Osteoblast (primary cell): ENCODE measurements around the gene ARL6IP1. TPM values are rescaled to one million over a fixed set of nuclear protein-coding genes. Genes with fewer than 3 reads are reported as not detected.
A peak's percentile ranks its signal among the peaks of the same experiment; 100 is the strongest.
"Not testable (repeated sequence)": the region's sequence is repeated elsewhere in the genome, so short reads cannot be mapped to it uniquely, and the experiment has no call there.

Experiments used
- DNase-seq: peaks from one replicate; pipeline ENCODE4 v3.0.0; 2011; ENCODE audit warnings: low spot score, mixed read lengths; ENCODE audit not compliant: insufficient read length; ENCODE audit errors: missing footprints
- H2AFZ ChIP-seq: 2 replicates; pipeline ENCODE4 v1.6.0; 2011; ENCODE audit warnings: mild to moderate bottlenecking, low read length
- H3K27ac ChIP-seq: 2 replicates; pipeline ENCODE4 v1.5.1; 2011; ENCODE audit warnings: mild to moderate bottlenecking, low read depth, low read length, moderate library complexity
- H3K27me3 ChIP-seq: 2 replicates; pipeline ENCODE4 v1.6.0; 2012; ENCODE audit warnings: mild to moderate bottlenecking, control low read depth, inconsistent platforms, low read length, moderate library complexity; ENCODE audit not compliant: insufficient read depth
- H3K36me3 ChIP-seq: 2 replicates; pipeline ENCODE4 v1.5.1; 2011; ENCODE audit warnings: mild to moderate bottlenecking, low read length, control low read depth, moderate library complexity; ENCODE audit not compliant: insufficient read depth
- H3K4me1 ChIP-seq: 2 replicates; pipeline ENCODE4 v1.5.1; 2011; ENCODE audit warnings: mild to moderate bottlenecking, low read length, control low read depth, moderate library complexity; ENCODE audit not compliant: insufficient read depth
- H3K4me2 ChIP-seq: 2 replicates; pipeline ENCODE4 v1.6.0; 2011; ENCODE audit warnings: mild to moderate bottlenecking, low read length; ENCODE audit not compliant: insufficient read depth
- H3K4me3 ChIP-seq: fragments of 200-600 bp; sonication (generic); 3 replicates; pipeline ENCODE4 v1.5.1; 2012; ENCODE audit warnings: mild to moderate bottlenecking, low read length, inconsistent platforms; ENCODE audit not compliant: insufficient read depth
- H3K79me2 ChIP-seq: 2 replicates; pipeline ENCODE4 v1.6.0; 2012; ENCODE audit warnings: mild to moderate bottlenecking, low read length, control low read depth, inconsistent platforms; ENCODE audit not compliant: insufficient read depth
- H3K9me3 ChIP-seq: 2 replicates; pipeline ENCODE4 v1.5.1; 2011; ENCODE audit warnings: low read depth, low read length, control low read depth
- H4K20me1 ChIP-seq: 2 replicates; pipeline ENCODE4 v1.6.0; 2012; ENCODE audit warnings: mild to moderate bottlenecking, low read length, control low read depth; ENCODE audit not compliant: insufficient read depth
- total RNA-seq: library from RNA; depleted of rRNA; stranded (reverse); fragments of >200 nt; gene quantifications from 2 replicates; pipeline ENCODE4 v1.2.3, GENCODE V29; 2012
- TF ChIP-seq, protein P1 (sequence below): IDR thresholded peaks from 2 replicates; pipeline ENCODE4 v1.5.1; 2011; ENCODE audit warnings: mild to moderate bottlenecking, low read depth, low read length, moderate library complexity; ENCODE audit errors: extremely low read depth

Gene ARL6IP1
- total RNA-seq, 1 donor, result 113 TPM

DNA sequence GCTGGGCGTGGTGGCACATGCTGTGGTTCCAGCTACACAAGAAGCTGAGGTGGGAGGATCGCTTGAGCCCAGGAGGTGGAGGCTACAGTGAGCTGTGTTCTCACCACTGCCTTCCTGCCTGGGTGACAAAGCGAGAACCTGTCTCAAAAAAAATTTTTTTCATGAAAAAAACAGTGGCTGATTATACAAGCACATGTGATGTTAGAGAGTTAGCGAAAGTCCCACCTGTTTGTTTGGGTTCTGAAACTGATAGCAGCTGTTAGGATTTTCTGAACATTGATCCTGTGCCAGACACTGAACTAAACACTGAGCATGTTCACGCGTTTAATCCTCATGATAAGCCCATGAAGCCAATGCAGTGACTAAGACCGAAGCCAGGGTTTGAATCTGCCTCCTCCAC, 34.1 kb downstream of the ARL6IP1 start:
- H2AFZ ChIP-seq, H3K4me1 ChIP-seq, H3K36me3 ChIP-seq, DNase-seq, H3K79me2 ChIP-seq, H3K27me3 ChIP-seq, H3K27ac ChIP-seq, H3K4me3 ChIP-seq, H3K9me3 ChIP-seq, H4K20me1 ChIP-seq, H3K4me2 ChIP-seq: not testable (repeated sequence)

DNA sequence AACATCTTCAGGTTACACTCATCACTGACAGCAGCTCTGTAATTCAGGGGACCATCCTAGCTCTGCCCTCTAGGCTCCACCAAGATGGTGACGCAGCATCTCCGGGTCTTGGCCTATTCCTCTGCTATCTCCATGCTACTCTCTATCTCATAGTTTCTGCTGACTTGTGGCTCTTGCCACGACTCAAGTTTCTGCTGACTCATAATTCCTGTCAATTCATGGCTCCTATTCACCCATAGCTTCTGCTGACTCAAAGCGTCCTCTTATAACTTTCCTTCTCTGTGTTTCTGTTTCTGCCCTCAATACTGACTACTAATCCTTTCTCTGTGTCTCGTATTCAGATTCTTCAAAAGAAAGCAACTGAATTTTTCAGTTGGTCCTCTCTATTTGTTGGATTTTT, 38.6 kb downstream of the ARL6IP1 start:
- H3K4me1 ChIP-seq, DNase-seq, H3K79me2 ChIP-seq, H3K4me2 ChIP-seq, H2AFZ ChIP-seq, H3K4me3 ChIP-seq, H3K9me3 ChIP-seq, H4K20me1 ChIP-seq, H3K27ac ChIP-seq, H3K27me3 ChIP-seq, H3K36me3 ChIP-seq: not testable (repeated sequence)

DNA sequence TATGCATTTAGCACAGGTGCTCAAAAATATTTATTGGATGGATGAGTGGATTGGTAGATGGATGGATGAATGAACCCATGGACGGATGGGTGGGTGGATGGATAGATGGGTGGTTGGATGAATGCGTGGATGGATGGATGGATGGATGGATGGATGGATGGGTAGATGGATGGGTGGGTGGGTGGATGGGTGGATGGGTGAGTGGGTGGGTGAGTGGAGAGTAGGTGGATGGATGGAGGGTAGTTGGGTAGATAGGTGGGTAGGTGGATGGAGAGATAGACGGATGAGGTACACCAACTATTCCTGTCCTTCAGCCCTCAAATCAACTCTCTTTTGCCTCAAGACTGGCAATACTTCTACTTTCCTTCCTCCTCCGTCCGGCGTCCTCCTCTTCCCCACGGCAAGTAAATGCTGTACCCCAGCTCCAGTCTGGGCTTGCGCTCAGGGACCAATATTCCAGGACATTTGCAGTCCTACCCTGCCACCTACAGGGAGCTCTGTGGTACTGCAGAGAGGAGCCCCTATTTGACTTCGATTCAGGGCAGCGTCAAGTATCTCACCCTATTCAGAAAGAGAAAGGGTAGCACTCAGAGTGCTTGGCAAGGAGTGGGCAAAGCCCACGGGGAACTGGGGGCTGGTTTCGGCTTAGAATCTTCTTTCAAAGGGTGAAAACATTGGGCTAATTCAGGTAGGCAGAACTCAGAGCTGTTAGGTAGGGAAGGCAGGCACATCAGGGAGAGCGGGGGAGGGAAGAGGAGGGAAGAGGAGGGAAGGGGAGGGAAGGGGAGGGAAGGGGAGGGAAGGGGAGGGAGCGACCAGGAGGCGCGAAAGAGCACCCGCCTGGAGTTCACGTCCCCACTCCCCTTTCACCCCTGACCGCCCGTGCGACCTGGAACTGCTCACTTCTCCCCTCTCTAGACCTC, 41.5 kb downstream of the ARL6IP1 start:
- H3K9me3 ChIP-seq, H3K27me3 ChIP-seq, H3K79me2 ChIP-seq, H3K4me3 ChIP-seq, H3K36me3 ChIP-seq, H2AFZ ChIP-seq, H3K27ac ChIP-seq, DNase-seq, H3K4me2 ChIP-seq, H4K20me1 ChIP-seq, H3K4me1 ChIP-seq: not testable (repeated sequence)
- TF ChIP-seq, protein P1, sequence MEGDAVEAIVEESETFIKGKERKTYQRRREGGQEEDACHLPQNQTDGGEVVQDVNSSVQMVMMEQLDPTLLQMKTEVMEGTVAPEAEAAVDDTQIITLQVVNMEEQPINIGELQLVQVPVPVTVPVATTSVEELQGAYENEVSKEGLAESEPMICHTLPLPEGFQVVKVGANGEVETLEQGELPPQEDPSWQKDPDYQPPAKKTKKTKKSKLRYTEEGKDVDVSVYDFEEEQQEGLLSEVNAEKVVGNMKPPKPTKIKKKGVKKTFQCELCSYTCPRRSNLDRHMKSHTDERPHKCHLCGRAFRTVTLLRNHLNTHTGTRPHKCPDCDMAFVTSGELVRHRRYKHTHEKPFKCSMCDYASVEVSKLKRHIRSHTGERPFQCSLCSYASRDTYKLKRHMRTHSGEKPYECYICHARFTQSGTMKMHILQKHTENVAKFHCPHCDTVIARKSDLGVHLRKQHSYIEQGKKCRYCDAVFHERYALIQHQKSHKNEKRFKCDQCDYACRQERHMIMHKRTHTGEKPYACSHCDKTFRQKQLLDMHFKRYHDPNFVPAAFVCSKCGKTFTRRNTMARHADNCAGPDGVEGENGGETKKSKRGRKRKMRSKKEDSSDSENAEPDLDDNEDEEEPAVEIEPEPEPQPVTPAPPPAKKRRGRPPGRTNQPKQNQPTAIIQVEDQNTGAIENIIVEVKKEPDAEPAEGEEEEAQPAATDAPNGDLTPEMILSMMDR, result peak; percentile 46

DNA sequence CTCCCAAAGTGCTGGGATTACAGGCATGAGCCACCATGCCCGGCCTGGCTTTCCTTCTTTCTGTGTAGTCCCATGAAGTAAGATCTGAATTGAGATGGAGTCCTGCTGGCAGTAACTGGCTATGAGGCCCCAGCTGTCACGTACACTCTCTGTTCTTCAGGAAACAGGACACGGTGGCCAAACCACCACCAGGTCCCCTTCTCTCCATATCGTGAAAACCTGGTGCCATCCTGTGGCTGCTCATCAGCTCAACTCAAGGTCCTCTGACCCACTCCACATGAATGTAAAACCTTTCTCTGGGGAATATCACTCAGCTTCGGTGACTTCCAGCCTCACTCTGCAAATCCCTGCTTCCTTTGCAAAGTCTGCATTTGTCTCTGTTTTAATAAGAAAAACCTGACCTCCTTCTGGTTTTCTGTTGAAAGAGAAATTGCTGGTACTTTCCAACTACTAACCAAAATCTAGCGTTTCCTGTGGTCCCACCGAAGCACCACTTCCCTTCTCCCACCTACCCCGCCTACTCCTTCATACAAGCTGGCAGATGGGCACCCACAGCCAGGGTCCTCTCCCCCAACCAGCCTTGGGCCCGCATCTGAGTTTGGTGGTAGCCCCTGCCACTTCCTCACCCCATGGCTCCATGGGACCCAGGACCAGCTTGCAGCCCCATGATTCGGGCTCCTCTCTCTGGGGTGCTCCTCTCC, 43.2 kb downstream of the ARL6IP1 start:
- not testable (repeated sequence) for H3K79me2 ChIP-seq, H3K4me3 ChIP-seq, H3K27ac ChIP-seq, H4K20me1 ChIP-seq, H3K4me2 ChIP-seq, H3K36me3 ChIP-seq, H3K4me1 ChIP-seq, H2AFZ ChIP-seq, H3K27me3 ChIP-seq, H3K9me3 ChIP-seq, DNase-seq

DNA sequence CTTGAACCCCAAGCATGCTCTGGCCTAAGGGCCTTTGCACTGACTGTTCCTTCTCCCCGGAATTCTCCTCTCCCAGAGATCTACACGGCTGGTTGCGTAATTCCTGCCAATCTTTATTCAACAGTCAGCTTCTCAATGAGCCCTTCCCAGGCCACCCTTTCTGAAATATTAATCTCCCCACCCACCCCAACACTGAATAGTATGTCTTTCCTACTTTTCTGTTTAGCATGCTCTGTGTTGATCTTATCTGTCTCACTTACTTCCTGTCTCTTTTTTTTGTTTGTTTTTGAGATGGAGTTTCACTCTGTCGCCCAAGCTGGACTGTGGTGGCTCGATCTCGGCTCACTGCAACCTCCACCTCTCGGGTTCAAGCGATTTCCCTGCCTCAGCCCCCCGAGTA, 44.7 kb downstream of the ARL6IP1 start:
- not testable (repeated sequence) for H3K4me3 ChIP-seq, H3K4me2 ChIP-seq, H3K79me2 ChIP-seq, H3K27me3 ChIP-seq, H3K9me3 ChIP-seq, H2AFZ ChIP-seq, H4K20me1 ChIP-seq, H3K27ac ChIP-seq, H3K36me3 ChIP-seq, H3K4me1 ChIP-seq, DNase-seq

DNA sequence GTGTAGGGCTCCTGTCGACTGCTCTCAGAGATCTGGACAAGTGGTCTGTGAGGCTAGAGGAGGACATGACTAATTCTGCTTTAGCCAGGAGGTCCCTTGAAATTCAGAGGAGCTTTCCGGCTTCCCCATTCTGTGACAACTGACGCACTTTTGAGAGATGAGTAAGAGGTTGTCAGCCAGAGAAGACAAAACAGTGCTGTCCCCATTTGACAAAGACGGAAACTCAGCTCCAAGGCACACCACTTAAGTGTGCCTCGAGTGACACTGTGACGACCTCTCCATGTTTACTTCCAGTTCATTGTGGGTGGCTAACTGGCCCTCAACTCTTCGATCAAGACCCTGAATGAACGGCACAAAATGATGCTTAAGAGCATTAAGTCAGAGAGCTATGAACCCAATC, 58.5 kb downstream of the ARL6IP1 start:
- not testable (repeated sequence) for H3K79me2 ChIP-seq

More for the DNA sequence above, 58.5 kb downstream of the ARL6IP1 start:
- not testable (repeated sequence) for H3K27ac ChIP-seq, H3K4me2 ChIP-seq, H3K27me3 ChIP-seq, DNase-seq, H3K4me3 ChIP-seq, H4K20me1 ChIP-seq, H3K4me1 ChIP-seq, H3K36me3 ChIP-seq, H3K9me3 ChIP-seq, H2AFZ ChIP-seq

Other genes with a start within 250 kb of the ARL6IP1 start
- gene NOMO2, start 239.5 kb downstream of the ARL6IP1 start, total RNA-seq, result 92.5 and 106 TPM in 2 replicates
- gene RPS15A, start 11.2 kb downstream of the ARL6IP1 start, total RNA-seq, result 1,058 and 1,145 TPM in 2 replicates
- gene SMG1, start 124.9 kb upstream of the ARL6IP1 start, total RNA-seq, result 99.6 and 101 TPM in 2 replicates
- gene TMC7, start 182.4 kb upstream of the ARL6IP1 start, total RNA-seq, result 1.1 and 1.5 TPM in 2 replicates